GM18498 (cell line): ENCODE data around the gene PAIP1.
"Not testable (repeated sequence)": the region's sequence is repeated elsewhere in the genome, so short reads cannot be mapped to it uniquely, and the experiment has no call there.

Experiments
- ATAC-seq: cut with Tn5 transposase; IDR thresholded peaks from one replicate; pipeline ENCODE4 v1.9.1; 2021; ENCODE audit warnings: mild to moderate bottlenecking, moderate library complexity; ENCODE audit not compliant: unreplicated experiment

The PAIP1 gene

DNA sequence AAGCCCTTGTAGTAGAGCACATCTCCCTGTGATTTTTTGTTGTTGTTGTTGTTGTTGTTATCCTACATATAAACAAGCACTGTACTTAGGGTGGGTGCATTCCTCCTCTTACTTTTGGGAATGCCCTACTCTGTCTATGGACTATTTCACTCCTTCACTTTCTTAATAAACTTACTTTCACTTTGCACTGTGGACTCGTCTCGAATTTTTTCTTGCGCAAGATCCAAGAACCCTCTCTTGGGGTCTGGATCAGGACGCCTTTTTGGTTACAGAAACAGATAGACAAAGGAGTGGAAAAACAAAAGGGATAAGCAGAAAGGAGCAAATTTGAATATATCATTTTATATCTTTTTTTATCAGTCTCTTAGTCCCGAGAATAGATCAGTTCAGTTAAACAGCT, 14.4 kb upstream of the PAIP1 start:
- ATAC-seq: no peak

DNA sequence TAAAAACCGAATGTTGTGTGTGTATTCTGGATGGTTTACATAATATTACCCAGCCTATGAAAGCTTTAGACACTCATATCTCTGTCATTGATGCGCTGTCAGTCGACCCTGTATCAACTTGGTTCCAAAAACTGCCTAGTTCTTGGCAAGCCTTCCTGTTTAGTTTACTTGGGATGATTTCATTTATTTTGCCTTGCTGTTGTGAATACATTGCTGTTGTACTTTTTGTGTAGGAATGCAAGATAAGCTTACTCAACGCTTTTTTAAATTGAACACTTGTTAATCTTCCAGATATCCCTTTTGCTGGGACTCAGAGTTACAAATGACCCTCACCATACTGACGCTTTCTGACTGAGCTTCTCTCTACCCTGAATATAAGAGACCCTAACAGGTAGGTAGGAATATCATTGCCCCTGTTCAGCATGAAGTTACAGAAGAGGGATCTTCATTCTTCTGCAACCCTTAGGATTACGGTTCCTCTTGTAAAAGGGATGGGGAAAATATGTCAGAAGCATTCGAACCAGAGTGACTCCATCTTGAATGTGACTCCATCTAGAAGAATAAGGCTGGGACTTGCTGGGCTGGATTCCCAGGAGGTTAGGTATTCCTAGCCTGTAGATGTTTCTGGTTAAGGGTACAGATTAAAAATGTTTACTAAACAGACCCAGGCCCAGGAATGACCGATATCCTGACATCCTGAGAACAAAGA, 13.7 kb upstream of the PAIP1 start:
- no peak for ATAC-seq

DNA sequence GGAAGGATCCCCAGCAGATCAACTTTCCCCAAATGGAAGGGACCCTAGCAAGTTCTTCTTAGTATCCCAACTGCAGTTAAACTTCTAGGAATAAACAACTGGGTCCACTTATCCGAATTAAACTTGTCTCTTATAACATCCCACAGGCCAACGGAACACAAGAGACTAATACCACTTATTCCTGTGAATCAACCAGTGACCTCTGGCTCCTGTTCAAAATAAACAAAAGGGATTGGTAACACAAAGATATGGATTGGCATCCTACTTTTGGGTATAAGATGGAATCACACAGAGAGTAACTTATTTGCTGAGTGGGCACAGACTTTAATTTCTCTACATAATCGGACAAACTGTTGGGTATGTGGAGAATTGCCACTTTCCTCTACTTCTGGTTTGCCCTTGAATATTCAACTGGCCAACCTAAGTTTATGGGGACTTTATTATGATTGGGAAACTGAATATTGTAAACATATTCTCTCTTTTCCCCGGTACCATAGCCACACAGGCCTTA, 12.4 kb upstream of the PAIP1 start:
- no peak for ATAC-seq

DNA sequence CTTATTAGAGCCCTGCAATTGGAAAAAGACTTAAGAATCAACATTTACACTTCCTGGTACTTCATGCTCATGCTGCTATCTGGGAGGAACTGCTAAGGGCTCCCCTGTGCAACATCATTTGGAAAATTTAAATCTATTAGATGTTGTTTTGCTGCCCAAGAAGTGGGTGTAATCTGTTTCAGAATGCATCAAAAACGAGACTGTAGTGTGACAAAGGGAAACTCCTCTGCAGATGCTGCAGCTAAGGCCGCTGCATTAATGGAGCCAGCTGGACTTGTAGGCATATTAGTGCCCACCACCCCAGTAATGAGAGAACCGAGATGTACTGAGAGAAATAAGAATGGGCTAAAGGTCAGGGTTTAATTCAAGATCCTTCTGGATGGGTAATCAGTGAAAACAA, 11.1 kb upstream of the PAIP1 start:
- no peak for ATAC-seq

DNA sequence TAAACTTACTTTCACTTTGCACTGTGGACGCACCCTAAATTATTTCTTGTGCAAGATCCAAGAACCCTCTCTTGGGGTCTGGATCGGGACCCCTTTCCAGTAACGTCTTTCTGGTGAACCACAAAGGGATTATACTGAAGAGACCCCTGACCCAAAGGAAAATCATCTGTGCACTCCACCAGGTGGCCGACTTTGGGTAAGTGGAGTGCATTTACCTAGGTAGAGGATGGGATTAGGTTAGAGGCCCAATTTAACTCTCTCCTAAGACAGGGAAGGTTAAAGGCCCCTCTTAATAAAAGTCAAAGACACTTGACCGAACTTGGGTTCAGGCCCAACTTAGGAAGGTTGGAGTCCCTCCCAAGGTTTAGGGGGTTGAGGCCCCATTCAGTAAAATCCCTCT, 8.2 kb upstream of the PAIP1 start:
- no peak for ATAC-seq

DNA sequence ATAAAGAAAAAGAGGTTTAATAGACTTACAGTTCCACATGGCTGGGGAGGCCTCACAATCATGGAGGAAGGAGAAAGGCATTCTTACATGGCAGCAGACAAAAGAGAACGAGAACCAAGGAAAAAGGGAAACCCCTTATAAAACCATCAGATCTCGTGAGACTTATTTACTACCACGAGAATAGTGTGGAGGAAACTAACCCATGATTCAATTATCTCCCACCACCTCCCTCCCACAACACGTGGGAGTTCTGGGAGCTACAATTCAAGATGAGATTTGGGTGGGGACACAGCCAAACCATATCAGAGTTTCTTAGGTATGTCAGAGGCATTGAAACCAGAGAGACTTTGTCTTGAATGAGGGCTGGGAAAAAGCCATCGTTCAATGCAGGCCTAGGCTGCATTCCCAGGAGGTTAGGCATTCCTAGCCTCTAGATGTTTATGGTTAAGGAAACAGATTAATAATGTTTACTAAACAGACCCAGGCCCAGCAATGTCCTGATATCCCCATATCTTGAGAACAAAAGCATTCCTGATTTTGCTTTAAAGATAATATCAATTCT, 7.5 kb upstream of the PAIP1 start:
- ATAC-seq: no peak

DNA sequence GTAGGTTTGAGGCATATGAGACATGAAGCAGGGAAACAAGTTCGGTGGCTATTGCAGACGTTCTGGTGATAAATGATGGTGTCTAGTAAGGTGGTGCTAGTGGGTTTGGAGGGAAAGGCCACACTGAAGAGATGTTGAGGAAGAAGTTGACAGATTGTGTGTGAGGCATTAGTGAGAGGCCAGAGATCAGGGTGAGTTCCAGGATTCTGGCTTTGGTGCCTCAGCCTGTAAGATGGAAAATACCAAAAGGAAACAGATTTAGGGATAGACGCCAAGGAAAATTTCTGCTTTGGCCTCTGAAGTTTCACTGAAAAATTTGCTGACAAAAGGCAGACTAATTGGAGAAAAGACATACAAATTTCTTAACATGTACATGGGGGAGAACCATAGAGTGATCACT, 6.4 kb upstream of the PAIP1 start:
- no peak for ATAC-seq

DNA sequence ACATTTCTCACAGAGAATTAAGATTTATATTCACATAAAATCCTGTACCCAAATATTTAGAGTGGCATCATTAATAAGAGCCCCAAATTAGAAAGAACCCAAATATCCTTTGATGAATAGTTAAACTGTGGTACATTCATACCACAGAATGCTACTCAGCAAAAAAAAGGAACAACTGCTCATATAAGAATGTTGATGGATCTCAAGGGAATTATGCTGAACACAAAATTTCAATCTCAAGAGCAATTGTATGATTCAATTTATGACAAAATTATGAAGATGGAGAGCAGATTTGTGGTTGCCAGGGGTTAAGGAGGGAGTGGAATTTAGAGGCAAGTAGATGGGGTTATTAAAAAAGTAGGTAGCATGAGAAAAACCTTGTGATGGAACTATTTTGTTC, 4.5 kb upstream of the PAIP1 start:
- no peak for ATAC-seq

DNA sequence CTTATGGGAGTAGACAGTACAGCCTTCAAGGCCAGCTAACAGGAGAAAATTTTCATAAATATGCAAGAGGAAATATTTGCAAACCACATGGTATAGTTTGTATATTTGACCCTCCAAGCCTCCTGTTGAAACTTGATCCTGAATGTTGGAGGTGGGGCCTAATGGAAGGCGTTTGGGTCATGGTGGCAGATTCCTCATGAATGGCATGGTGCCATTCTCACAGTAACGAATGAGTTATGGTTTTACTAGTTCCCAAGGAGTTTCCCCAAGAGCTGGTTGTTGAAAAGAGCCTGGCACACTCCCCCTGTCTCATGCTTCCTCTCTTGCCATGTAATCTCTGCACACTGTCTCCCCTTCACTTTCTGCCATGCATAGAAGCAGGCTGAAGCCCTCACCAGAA, 3.3 kb upstream of the PAIP1 start:
- ATAC-seq: no peak

DNA sequence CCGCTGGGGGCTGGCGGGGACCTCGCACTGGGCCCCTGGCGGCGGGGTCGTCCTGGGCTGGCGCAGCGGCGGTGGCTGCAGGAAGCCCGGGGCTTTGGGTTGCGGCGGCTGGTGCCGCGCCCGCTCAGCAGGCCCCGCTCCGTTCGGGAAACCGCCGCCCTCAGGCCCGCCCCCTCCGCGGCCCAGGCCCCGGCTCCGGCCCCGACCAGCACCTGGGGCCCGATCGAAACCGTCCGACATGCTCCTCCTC, 345 bp downstream of the PAIP1 start:
- peak; percentile 94 for ATAC-seq

DNA sequence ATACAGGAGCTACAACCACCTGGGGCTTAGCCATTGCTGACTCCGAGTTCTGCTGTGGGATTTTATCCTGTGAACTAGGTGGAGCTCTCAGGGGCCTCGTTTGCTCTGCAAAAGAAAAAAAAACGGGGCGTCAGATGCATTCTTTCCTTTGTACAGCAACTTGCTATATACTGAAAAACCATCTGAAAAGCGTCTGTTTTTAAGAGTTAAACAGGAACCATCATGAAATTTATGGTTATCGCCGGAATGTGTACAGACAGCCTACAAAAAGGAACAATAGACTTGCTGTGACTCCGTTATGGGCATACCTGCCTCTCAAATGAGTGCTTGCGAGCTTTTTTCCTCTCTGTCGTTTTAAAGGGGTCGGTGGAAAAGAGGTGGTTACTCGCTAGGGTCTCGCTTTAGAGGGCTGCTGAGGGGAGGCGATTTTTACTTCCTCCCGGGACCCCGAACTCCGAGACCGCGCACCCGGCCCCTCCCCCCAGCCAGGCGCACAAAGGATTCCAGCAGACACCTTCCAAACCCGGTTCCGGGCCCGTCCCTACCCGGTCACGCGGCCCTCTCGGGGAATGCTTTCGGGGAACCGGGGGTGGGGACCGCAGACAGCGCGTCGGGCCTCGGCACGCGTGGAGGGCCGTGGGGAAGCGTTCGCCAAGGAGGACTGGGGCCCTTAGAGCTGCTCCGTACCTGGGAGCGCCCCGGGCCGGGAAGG, 826 bp downstream of the PAIP1 start:
- ATAC-seq: peak; percentile 20

DNA sequence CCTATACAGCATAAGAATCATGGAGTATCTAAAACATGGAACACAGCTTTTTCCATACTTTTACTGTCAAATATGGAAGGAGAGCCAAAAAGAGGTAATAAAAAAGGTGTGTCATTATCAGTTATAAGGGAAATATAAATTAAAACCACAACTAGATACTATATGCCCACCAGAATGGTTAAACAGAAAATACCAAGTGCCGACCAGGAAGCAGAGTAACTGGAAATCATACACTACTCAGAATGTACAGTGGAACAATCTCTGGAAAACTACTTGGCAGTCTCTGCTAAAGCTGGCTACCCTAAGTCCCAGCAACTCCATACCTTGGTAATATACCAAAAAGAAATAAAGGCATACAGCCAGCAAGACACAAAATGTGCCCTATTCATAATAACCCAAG, 2.4 kb downstream of the PAIP1 start:
- ATAC-seq: no peak

DNA sequence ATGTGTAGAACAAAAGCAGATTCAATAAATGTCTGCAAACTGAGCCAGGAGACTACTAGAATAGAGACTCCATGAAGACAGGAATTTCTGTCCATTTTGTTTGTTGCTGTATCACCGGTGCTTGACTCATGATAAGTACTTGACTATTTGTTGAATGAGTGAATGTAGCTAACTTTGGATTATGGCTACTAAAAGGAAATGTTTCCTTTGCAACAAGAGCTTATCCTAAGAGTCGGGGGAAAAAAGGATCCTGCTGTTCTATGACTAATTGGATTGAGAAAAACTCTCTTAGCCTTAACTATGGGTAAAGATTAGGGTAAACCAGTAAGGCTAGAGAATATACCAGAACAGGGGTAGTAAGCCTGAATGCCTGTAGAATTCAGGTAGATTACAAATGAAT, 3.5 kb downstream of the PAIP1 start:
- no peak for ATAC-seq

DNA sequence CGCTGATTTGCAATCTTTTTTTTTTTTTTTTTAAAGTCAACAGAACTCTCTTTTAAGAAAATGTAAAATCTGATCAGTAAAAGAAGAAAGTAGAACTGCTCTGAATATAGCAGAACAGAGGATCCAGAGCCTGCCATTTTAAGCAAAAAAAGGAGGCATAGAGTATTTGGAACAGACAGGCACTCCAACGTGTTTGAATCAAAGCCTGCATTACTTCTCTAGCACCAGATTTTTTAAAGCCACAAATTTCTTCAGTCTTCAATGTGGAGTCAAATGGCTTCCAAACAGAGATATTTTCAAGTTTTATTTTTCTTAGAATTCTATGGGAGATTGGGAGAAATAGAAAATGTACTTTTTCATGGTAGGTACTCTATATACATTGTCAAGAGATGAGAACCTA, 5.1 kb downstream of the PAIP1 start:
- no peak for ATAC-seq

DNA sequence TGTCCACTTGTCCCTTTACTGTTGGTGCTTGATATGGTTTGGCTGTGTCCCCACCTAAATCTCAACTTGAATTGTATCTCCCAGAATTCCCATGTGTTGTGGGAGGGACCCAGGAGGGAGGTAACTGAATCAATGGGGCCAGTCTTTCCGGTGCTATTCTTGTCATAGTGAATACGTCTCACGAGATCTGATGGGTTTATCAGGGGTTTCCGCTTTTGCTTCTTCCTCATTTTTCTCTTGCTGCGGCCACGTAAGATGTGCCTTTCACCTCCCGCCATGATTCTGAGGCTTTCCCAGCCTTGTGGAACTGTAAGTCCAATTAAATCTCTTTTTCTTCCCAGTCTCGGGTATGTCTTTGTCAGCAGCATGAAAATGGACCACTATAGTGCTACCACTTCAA, 7.6 kb downstream of the PAIP1 start:
- not testable (repeated sequence) for ATAC-seq

DNA sequence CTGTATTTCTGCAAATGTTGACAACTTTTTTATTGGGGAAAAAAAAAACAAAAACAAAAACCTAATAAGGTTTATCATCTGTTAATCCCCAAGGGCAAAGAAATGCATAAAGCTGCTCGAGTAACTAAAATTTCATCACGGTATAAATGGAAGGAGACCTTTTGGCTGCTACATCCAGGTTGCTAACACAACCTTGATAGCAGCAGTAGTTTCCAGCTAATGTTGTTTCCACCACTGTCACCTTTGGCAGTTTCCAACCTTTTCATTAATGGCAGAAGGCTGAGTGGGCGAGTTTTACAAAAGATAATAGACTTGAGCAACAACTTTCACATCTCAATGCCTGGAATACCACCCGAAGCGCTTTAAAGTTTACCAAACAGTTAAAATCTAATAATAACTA, 8.5 kb downstream of the PAIP1 start:
- no peak for ATAC-seq

DNA sequence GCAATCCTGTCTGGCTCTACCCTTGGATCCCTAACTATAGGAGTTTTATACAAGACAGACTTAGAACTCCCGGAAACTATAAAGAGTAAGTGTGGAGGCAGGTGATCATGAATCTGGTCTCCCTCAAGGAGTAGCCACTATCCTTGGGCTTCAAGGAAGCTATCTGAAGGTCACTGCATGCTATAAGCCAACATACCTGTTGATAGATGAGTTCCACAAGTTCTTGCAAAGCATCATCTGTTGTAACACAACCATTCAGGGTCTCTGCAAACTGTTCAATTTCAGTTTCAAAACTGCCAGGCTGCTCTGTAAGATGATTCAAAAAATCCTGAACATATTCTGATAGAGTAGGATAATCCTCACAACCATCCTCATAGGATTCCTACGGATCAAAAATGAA, 9.3 kb downstream of the PAIP1 start:
- no peak for ATAC-seq

DNA sequence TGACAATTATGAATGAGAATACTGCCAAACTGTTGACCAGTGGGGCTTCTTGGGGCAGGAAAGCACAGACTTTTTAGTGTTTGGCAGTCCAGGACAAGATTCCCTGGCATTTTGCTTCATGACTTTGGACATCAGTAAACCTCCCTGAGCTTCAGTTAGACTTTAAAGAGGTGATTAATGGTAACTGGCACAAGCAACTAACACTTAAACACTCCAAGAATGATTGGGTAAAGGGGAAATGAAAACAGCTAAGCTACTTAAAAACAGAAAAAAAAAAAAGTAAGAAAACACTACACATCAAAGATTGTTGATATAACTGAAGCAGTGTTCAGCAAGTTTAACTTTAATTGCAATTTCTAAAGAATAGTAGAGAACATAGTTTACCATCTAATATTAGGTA, 13.4 kb downstream of the PAIP1 start:
- no peak for ATAC-seq

DNA sequence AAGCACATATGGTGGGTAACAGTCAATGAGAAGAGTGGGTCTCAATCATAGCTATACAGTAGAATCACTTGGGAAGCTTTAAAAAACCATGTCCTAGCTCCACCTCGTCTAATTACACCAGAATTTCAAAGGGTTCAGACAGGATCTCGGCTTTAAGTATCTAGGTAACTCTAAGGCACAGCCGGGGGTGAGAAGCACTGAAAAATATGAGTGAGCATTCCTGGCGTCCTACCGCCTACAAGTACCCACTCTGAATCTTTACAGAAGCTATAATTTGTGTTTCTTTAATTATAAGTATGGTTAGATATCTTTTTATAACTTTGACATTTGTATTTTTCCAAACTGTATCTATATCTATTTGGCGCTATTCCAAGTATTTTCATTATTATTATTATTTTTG, 16.1 kb downstream of the PAIP1 start:
- ATAC-seq: no peak

DNA sequence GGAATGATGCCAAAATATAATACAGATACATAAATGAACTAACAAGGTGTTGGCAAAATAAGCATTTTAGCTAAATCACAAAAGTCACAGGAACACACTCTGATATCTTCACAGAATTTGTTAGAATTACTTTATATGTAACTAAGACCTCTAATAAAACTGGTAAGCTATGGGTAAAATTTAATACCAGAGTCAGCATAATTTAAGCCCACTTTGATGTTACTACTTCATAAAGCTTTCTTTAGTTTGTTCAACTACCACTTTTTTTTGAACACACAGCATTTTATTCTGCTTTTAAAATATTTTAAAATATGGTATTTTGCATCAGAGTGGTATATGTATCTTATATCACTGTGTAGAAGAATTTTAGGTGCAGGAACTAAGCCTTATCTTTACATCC, 19.9 kb downstream of the PAIP1 start:
- ATAC-seq: no peak

DNA sequence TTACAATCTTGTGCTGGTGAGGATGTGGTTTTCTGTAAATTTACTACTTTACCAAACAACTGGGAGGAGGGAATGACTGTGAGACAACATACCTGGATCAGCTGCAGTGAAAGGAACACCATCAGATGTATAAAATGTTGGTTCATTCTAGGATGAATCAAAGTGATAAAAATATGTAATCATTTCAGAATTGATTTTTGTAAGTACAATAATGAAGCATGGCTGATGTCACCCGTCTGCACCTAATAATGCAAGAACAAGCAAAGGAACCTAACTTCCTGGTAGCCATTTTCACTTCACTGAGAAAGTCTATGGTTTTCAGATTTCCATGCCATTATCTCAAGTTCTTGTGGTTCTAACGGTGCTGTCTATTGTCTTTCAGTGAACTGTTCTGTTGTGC, 23.2 kb downstream of the PAIP1 start:
- no peak for ATAC-seq

DNA sequence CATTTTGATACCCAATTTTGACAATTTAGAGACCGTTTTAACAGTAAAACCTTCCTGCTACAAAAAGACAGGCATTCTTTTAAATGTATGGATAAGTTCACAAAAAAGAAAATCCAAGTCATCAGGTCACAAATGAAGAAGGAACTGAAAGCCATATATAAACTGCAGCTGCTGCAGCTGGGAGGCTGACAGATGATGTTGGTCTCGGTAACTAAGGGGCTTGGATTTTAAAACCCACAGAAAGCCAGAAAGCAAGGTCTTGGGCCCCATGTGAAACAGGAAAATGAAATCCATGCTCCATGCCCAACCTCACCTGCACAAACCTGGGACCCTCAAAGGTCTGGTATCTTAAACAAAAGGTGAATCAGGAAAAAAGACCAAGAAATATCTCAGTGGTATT, 26.2 kb downstream of the PAIP1 start:
- ATAC-seq: peak; percentile 45

DNA sequence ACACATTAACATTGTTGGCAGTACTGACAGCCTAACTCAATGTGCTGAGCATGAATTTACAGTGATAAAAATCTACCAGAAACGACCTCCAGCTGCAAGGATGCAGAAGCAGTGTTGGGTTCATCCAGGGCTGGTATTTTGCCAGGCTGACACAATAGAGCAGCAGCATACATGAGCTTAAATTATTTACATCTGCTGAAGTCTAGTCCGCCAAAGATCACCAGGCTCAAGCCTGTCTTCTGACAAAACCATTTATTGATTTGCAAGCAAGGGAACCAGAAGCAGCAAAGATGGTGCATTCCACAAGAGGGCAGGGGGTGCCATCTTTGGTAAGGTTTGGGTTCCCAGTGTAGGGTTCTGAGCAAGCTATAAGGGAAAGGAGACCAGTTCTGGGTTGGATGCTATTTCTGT, 33.2 kb downstream of the PAIP1 start:
- ATAC-seq: no peak
